H1 (cell line): Measurements from ENCODE around the gene DMBT1. TPM values are rescaled to one million over a fixed set of nuclear protein-coding genes. Genes with fewer than 3 reads are reported as not detected.

Source experiments
- CTCF ChIA-PET: fragments of 300-600 bp; sonication (Branson Sonifier 250); formaldehyde crosslinking; loops from one replicate; lab custom pipeline; 2021; ENCODE audit not compliant: partially characterized antibody; lab: Charles Lee
- POLR2A ChIA-PET: fragments of 300-600 bp; sonication (Branson Sonifier 250); formaldehyde crosslinking; loops from one replicate; lab custom pipeline; 2021; ENCODE audit warnings: inconsistent platforms; ENCODE audit not compliant: partially characterized antibody; lab: Charles Lee
- DNase-seq, 2 experiments: peaks; one replicate each; pipeline versions ENCODE4 v3.0.0 to v3.0.0-alpha.2; 2010 to 2022; ENCODE audit warnings: low spot score in 2 of 2, low read depth in 1 of 2, mixed read lengths in 1 of 2
- FAIRE-seq: peaks from 2 replicates; lab custom pipeline; 2011; peaks lifted over from hg19 to GRCh38; lab: Jason Lieb, UNC
- H2AFZ ChIP-seq: 2 replicates; pipeline ENCODE4 v1.8.1; 2012; ENCODE audit warnings: low read length, inconsistent platforms
- H2AK5ac ChIP-seq: 2 replicates; pipeline ENCODE4 v1.6.1; 2013; ENCODE audit warnings: low read depth, low read length
- H2BK120ac ChIP-seq: replicated peaks from 2 replicates; pipeline ENCODE3; 2013; ENCODE audit warnings: low read depth, low read length, inconsistent platforms
- H2BK12ac ChIP-seq: 2 replicates; pipeline ENCODE4 v1.6.1; 2013; ENCODE audit warnings: low read depth, low read length
- H2BK15ac ChIP-seq: 2 replicates; pipeline ENCODE4 v1.6.1; 2013; ENCODE audit warnings: low read length
- H2BK20ac ChIP-seq: 2 replicates; pipeline ENCODE4 v1.6.1; 2013; ENCODE audit warnings: low read length
- H2BK5ac ChIP-seq: 2 replicates; pipeline ENCODE4 v1.6.1; 2013; ENCODE audit warnings: low read depth, low read length
- H3K14ac ChIP-seq: 2 replicates; pipeline ENCODE4 v1.6.1; 2013; ENCODE audit warnings: inconsistent platforms; ENCODE audit not compliant: insufficient read length
- H3K18ac ChIP-seq: 2 replicates; pipeline ENCODE4 v1.6.1; 2013; ENCODE audit warnings: low read length; ENCODE audit errors: extremely low read depth
- H3K23ac ChIP-seq: 2 replicates; pipeline ENCODE4 v1.6.1; 2013; ENCODE audit warnings: inconsistent platforms; ENCODE audit not compliant: insufficient read length
- H3K23me2 ChIP-seq: 2 replicates; pipeline ENCODE4 v1.6.1; 2013; ENCODE audit warnings: low read depth, low read length
- H3K27ac ChIP-seq: 2 replicates; pipeline ENCODE4 v1.6.1; 2011; ENCODE audit warnings: low read depth, low read length, inconsistent platforms
- H3K27me3 ChIP-seq, 4 experiments: replicated peaks in 1 of 4; 1 replicate in 1 of 4; 2 replicates in 3 of 4; pipeline versions ENCODE4 v1.6.1 to v1.8.1; 2011 to 2013; ENCODE audit warnings: low read length in 3 of 4, mild to moderate bottlenecking in 3 of 4, inconsistent platforms in 2 of 4, mixed read lengths in 2 of 4, moderate library complexity in 1 of 4; ENCODE audit not compliant: control insufficient read depth in 3 of 4, insufficient read depth in 3 of 4; ENCODE audit errors: extremely low read depth in 1 of 4
- H3K36me3 ChIP-seq, 4 experiments: 2 replicates each; pipeline versions ENCODE4 v1.6.1 to v1.8.1; 2011 to 2013; ENCODE audit warnings: mild to moderate bottlenecking in 4 of 4, low read length in 3 of 4, moderate library complexity in 2 of 4, control low read depth in 1 of 4, inconsistent platforms in 1 of 4; ENCODE audit not compliant: insufficient read depth in 4 of 4, control insufficient read depth in 2 of 4
- H3K4ac ChIP-seq: replicated peaks from 2 replicates; pipeline ENCODE3; 2013; ENCODE audit warnings: low read length, low read depth, mixed read lengths, inconsistent platforms; ENCODE audit not compliant: insufficient read length
- H3K4me1 ChIP-seq, 4 experiments: replicated peaks in 1 of 4; 1 replicate in 1 of 4; 2 replicates in 3 of 4; pipeline versions ENCODE4 v1.6.1 to v1.8.1; 2011 to 2013; ENCODE audit warnings: low read length in 3 of 4, inconsistent platforms in 2 of 4, mixed read lengths in 1 of 4; ENCODE audit not compliant: insufficient read depth in 4 of 4, control insufficient read depth in 3 of 4
- H3K4me2 ChIP-seq, 2 experiments: 2 replicates each; pipeline versions ENCODE4 v1.6.1 to v1.8.1; 2011 to 2013; ENCODE audit warnings: low read depth in 2 of 2, low read length in 2 of 2, control low read depth in 1 of 2, inconsistent platforms in 1 of 2, mild to moderate bottlenecking in 1 of 2; ENCODE audit not compliant: insufficient read depth in 1 of 2
- H3K4me3 ChIP-seq, 4 experiments: fragments of 200-600, 300-600 bp in 1 of 4; sonication (generic), shearing (Covaris generic), sonication (Bioruptor Twin) in 1 of 4; 2 replicates each; pipeline versions ENCODE4 v1.5.1 to v1.8.1; 2011 to 2016; ENCODE audit warnings: low read length in 4 of 4, low read depth in 3 of 4, control low read depth in 2 of 4, inconsistent platforms in 2 of 4, mild to moderate bottlenecking in 2 of 4, mixed read lengths in 1 of 4, moderate library complexity in 1 of 4; ENCODE audit not compliant: insufficient read depth in 2 of 4; ENCODE audit errors: extremely low read depth in 1 of 4
- H3K56ac ChIP-seq: replicated peaks from 2 replicates; pipeline ENCODE3; 2013; ENCODE audit warnings: low read depth, mild to moderate bottlenecking, mixed read lengths, low read length, inconsistent platforms; ENCODE audit not compliant: insufficient read length
- H3K79me1 ChIP-seq: 2 replicates; pipeline ENCODE4 v1.6.1; 2013; ENCODE audit warnings: low read depth, low read length, control low read depth
- H3K79me2 ChIP-seq, 2 experiments: 2 replicates each; pipeline versions ENCODE4 v1.6.1 to v1.8.1; 2012 to 2013; ENCODE audit warnings: low read length in 2 of 2, mild to moderate bottlenecking in 2 of 2, inconsistent platforms in 1 of 2; ENCODE audit not compliant: insufficient read depth in 2 of 2, control insufficient read depth in 1 of 2
- H3K9ac ChIP-seq, 4 experiments: replicated peaks in 1 of 4; 1 replicate in 1 of 4; 2 replicates in 3 of 4; pipeline versions ENCODE4 v1.6.1 to v1.8.1; 2011 to 2013; ENCODE audit warnings: low read depth in 3 of 4, low read length in 3 of 4, control low read depth in 2 of 4, mild to moderate bottlenecking in 2 of 4, moderate library complexity in 2 of 4, inconsistent platforms in 1 of 4; ENCODE audit errors: extremely low read depth in 1 of 4
- H3K9me3 ChIP-seq, 2 experiments: 2 replicates each; pipeline versions ENCODE4 v1.6.1 to v1.8.1; 2012 to 2013; ENCODE audit warnings: mild to moderate bottlenecking in 2 of 2, moderate library complexity in 2 of 2, control low read depth in 1 of 2, inconsistent platforms in 1 of 2, low read depth in 1 of 2, low read length in 1 of 2, mixed read lengths in 1 of 2; ENCODE audit not compliant: insufficient read depth in 2 of 2
- H4K20me1 ChIP-seq, 2 experiments: replicated peaks in 1 of 2; 2 replicates each; pipeline versions ENCODE3 to v1.8.1; 2011 to 2013; ENCODE audit warnings: inconsistent platforms in 2 of 2, low read length in 2 of 2, mild to moderate bottlenecking in 1 of 2; ENCODE audit not compliant: insufficient read depth in 2 of 2, control insufficient read depth in 1 of 2
- H4K5ac ChIP-seq: 2 replicates; pipeline ENCODE4 v1.6.1; 2013; ENCODE audit warnings: low read length, low read depth, mixed read lengths, inconsistent platforms; ENCODE audit not compliant: insufficient read length
- H4K8ac ChIP-seq: 2 replicates; pipeline ENCODE4 v1.8.0; 2013; ENCODE audit warnings: mild to moderate bottlenecking, moderate library complexity, low read length, inconsistent platforms; ENCODE audit not compliant: insufficient read depth; ENCODE audit errors: extremely low read depth
- H4K91ac ChIP-seq: replicated peaks from 2 replicates; pipeline ENCODE3; 2013; ENCODE audit warnings: low read length, mixed read lengths, inconsistent platforms; ENCODE audit not compliant: insufficient read length
- BRCA1 ChIP-seq: IDR thresholded peaks from 2 replicates; pipeline ENCODE4 v1.6.1; 2012; ENCODE audit warnings: low read depth, low read length, improper control_type of control experiment
- MAFK ChIP-seq: IDR thresholded peaks from 2 replicates; pipeline ENCODE4 v1.6.1; 2012; ENCODE audit warnings: low read depth, mild to moderate bottlenecking, improper control_type of control experiment, low read length
- WGBS, 2 experiments: shearing (Covaris generic) in 1 of 2; methylation state at CpG; one replicate each; pipeline versions ENCODE4 v1.1.6 to v1.1.7; 2013 to 2015; ENCODE audit warnings: low lambda C conversion rate in 2 of 2, mixed read lengths in 2 of 2, inconsistent platforms in 1 of 2, low coverage in 1 of 2, missing lambda C conversion rate in 1 of 2; ENCODE audit not compliant: insufficient replicate concordance in 2 of 2, insufficient coverage in 1 of 2, insufficient read length in 1 of 2; ENCODE audit errors: extremely low coverage in 1 of 2, missing lambda C conversion rate in 1 of 2; 5-methylcytosine and 5-hydroxymethylcytosine counted together
- polyA plus RNA-seq, 7 experiments: library from polyadenylated mRNA; depleted of rRNA in 3 of 7; stranded (reverse) in 5 of 7; unstranded in 2 of 7; fragments of >200 nt in 5 of 7; fragments of 200-250 nt in 2 of 7; gene quantifications; 1 replicate in 5 of 7; 2 replicates in 1 of 7; 4 replicates in 1 of 7; pipeline versions ENCODE4 v1.2.1 to v1.2.3, GENCODE V29; 2011 to 2013; ENCODE audit warnings: missing spikeins in 2 of 7, mixed read lengths in 2 of 7
- total RNA-seq: library from RNA; stranded (reverse); fragmentation: NEBNext Ultra II Directional; extraction: Animal tissue kit (Norgen Biotek cat#: 25700); gene quantifications from 2 replicates; pipeline ENCODE4 v1.2.1, GENCODE V29; 2021
- TF ChIP-seq, protein P1 (sequence below): IDR thresholded peaks from 2 replicates; pipeline ENCODE4 v1.6.1; 2012; ENCODE audit warnings: inconsistent platforms

The DMBT1 gene
- total and polyA plus RNA-seq, 2 of the 8 experiments (the other 6 are each of a cell fraction or from before 2014, with no cell fraction given) = 0.03 TPM; not detected in 1

DNA sequence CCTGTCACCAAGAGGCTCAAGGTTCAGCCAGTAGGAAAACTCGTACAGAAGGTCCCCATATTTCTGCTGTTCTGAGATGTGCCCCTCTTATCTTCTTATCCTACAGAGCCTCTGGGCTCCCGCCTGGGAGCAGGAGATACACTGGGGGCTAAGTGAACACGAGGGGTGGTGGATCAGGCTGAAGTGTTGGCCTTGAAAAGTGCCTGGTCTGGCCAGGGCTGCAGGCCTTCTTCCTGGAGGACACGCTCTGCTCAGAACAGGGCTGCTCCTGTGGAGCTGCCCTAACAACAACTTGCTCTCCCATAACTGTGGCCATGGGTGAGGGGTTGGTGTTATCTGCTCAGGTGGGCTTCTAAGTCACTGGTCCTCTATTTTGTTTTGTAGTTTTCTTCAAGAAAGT is 105.4 kb downstream of the DMBT1 start:
- FAIRE-seq (no peak), DNase-seq (no peak)
- Histone ChIP-seq H2BK12ac (no peak overlapping the region), H3K14ac (no peak overlapping the region), H2AK5ac (no peak overlapping the region), H2BK5ac (no peak overlapping the region), H3K4me3 (no peak overlapping the region), H3K36me3 (no peaks in the 10 kb centered on the region), H3K18ac (no peak overlapping the region), H3K23ac (no peak overlapping the region), H3K27ac (no peak overlapping the region), H4K20me1 (no peaks in the 10 kb centered on the region), H3K27me3 (no peaks in the 10 kb centered on the region), H4K5ac (no peak overlapping the region), H3K9ac (no peak overlapping the region), H2AFZ (no peak overlapping the region), H3K4me2 (no peak overlapping the region), H3K4ac (no peak overlapping the region), H3K79me1 (no peaks in the 10 kb centered on the region), H2BK15ac (no peak overlapping the region), H3K9me3 (no peaks in the 10 kb centered on the region), H2BK20ac (no peak overlapping the region), H4K91ac (no peak overlapping the region), H2BK120ac (no peak overlapping the region), H3K4me1 (0 out of 7 replicates have a peak, but pooled peaks cover 0 to 2% (median 0%) of the 10 kb centered on the region in 4 experiments), H3K56ac (no peak overlapping the region), H4K8ac (no peak overlapping the region), H3K23me2 (no peaks in the 10 kb centered on the region), H3K79me2 (no peaks in the 10 kb centered on the region)
- ChIA-PET POLR2A (no interaction called here), CTCF (interaction anchor here (0.7 kb wide), 1 partner anchor 27 kb away, joined by 3 read pairs; no protein-coding TSS in a partner anchor)
- TF ChIP-seq MAFK (no peak), BRCA1 (no peak)
- TF ChIP-seq, protein P1, sequence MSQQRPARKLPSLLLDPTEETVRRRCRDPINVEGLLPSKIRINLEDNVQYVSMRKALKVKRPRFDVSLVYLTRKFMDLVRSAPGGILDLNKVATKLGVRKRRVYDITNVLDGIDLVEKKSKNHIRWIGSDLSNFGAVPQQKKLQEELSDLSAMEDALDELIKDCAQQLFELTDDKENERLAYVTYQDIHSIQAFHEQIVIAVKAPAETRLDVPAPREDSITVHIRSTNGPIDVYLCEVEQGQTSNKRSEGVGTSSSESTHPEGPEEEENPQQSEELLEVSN = no peak
- WGBS, 2 experiments = 88% methylated on average over 4 of the region's 4 CpGs; no CpG with 5 or more reads in 1 of the 2 experiments
